ENCODE measurements around the gene IFITM2.
"Not testable (repeated sequence)": the region's sequence is repeated elsewhere in the genome, so short reads cannot be mapped to it uniquely, and the experiment has no call there.

The IFITM2 gene

DNA sequence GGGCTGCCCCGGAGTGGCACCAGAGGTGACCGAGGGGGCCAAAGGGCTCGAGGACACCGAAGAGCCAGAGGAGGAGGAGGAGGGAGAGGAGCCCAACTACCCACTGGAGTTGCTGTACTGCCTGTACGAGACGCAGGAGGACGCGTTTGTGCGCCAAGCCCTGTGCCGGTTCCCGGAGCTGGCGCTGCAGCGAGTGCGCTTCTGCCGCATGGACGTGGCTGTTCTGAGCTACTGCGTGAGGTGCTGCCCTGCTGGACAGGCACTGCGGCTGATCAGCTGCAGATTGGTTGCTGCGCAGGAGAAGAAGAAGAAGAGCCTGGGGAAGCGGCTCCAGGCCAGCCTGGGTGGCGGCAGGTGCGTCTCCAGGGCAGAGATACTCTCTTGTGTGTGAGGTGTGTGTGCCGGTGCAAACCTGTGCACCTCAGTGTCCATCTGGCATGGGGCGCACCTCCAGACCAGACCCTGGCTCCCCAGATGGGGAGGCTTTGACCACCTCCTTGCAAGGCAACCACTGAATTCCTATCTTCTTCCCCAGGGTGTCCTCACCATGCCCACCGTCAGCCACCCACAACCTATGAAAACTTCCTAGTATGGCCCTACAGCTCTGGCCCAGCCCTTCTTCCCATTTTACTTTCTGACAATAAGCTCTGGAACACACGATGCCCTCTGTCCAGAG, 26.0 kb upstream of the IFITM2 start:
- DNase-seq (ENCODE audit: low spot score) = no peak

DNA sequence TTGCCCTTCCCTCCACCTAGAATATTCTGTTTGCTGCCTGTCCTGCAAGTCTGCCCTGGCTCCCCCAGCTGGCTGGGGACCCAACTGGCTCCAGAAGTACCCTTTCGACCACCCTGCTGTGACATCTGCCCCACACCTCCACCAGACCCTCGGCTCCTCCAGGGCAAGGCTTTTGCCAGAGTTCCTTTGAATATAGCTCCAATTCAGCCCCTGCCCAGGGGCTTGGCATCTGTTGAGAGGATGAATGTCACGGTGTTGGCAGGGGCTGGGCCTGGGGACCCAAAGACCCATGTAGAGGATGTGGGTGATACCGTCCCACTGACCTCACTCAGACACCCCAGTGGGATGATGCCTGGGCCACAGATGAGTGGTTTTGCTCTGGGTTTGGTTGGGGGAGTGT, 25.4 kb upstream of the IFITM2 start:
- DNase-seq (ENCODE audit: low spot score) = no peak

DNA sequence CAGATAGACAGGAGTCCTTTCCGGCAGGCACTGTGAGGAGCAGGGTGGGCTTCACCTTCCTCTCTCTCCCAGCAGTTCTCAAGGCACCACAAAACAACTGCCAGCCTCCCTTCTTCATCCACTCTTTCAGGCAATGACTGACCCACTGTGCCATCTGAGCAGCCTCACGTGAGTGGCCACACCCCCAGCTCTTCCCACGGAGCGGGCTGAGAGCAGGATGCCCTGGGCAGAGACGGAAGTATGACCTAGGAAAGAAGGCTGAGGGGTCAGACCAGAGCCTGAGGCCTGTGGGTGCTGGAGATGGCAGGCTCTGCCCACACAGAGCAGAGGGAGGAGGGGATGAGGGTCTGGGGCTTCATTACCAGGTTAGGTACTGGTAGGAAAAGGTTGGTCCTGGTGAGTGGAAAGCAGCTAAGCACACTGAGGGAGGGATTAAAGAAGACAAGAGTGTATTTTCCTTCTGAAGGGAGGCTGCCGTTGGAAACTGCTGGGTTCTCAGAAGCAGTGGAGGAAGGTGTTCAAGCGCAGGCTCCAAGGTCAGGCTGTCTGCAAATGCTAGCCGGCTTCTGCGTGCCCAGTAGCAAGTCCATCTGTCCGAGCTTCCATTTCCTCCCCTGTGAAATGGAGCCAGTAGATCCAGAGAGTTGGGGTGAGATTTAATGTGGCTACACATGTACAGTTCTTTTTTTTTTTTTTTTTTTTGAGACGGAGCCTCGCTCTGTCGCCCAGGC, 24.8 kb upstream of the IFITM2 start:
- DNase-seq (ENCODE audit: low spot score) = no peak

DNA sequence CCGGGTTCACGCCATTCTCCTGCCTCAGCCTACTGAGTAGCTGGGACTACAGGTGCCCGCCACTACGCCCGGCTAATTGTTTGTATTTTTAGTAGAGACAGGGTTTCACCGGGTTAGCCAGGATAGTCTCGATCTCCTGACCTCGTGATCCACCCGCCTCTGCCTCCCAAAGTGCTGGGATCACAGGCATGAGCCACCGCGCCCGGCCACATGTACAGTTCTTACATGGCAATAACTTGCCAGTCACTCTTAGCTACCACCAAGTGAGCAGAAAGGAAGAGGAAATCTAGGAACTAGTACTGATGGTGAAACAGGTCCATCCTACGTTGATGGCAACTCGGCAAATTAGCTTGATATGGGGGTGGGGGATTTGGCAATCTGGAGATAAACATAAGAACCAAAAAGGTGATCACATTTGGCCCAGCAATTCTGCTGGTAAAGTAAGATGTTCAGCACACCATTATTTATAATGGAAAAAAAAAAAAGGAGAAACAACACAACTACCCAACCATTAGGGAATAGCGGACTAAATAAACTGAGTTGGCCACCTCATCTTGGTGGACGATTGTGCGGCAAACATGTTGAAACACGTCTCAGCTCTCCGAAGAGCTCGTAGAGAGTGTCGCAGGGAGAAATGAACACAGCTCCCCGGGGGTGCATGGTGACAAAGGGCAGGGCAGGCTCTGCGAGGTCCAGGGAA, 24.1 kb upstream of the IFITM2 start:
- DNase-seq (ENCODE audit: low spot score) = no peak

DNA sequence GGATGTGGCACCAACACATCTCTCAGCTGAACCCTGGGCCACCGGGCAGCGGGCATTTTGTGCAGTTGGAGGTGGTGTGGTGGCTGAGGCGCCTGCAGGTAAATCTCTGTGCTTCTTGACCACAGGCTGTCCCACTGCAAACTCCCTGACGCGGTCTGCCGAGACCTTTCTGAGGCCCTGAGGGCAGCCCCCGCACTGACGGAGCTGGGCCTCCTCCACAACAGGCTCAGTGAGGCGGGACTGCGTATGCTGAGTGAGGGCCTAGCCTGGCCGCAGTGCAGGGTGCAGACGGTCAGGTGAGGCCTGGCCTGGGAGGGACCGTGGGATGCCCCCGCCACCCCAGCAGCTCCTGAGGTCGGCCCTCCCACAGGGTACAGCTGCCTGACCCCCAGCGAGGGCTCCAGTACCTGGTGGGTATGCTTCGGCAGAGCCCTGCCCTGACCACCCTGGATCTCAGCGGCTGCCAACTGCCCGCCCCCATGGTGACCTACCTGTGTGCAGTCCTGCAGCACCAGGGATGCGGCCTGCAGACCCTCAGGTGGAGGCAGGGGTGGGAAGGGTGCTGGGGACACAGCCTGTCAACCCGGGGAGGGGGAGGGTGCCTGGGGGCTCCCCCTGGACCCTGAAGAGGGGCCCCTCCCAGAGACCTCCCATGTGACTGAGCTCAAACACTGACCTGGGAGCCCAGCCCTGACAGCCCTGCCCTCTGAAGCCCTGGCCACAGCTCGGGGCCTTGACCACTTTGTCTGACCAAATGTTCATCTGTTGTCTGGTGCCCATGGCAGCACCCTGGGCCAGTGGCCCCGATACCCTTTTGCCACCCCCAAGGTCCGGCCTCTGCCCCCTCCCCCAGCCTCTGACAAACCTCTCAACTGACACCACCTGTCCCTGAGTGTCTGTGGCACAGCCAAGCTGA, 23.3 kb upstream of the IFITM2 start:
- DNase-seq (ENCODE audit: low spot score) = no peak

DNA sequence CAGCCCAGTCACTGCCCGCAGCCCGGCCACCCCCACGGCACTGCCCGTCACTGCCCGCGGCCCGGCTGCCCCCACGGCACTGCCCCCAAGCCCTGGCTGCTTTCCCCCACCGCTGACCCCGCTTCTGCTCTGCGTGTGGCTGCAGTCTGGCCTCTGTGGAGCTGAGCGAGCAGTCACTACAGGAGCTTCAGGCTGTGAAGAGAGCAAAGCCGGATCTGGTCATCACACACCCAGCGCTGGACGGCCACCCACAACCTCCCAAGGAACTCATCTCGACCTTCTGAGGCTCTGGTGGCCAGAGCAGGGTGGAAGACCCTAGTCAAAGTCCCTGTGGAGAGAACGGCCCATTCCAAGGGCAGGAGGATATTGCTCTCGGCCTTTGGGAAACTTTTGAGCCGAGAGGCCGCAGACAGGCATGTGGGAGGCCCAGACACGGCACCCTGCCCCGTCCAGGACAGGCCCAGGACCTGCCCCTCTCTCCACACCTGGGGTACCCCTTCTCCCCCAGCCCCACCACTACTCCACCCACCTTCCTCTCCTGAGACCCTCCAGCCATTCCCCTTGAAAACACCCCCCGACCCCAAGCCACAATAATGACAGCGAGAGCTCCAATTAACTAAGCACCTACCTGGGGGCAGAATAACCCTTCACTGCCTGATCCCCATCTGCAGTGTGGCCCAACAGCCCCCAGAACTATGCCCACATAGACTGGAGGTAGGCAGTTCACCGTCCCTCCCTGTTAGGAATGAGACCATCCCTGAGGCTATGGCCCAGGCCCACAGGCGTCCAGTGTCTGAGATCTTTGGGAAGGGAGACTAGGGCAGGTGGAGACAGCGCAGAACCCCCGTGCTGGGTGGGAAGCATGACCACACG, 22.4 kb upstream of the IFITM2 start:
- no peak for DNase-seq (ENCODE audit: low spot score)

DNA sequence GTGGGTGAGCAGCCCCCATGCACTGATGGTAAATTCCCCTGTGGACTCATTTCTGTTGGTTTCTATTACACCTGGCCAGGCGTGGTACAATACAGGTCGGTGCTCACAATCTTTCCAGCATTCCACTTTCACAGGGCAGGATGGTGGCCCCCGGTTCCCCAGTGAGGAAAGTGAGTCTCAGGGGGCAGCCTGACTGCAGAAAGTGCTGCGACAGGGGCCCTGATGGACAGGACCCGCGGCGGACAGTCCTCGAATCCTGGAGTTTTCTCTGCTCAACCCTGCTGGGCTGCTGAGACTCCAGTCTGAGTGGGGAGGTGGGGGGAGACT, 21.8 kb upstream of the IFITM2 start:
- no peak for DNase-seq (ENCODE audit: low spot score)

DNA sequence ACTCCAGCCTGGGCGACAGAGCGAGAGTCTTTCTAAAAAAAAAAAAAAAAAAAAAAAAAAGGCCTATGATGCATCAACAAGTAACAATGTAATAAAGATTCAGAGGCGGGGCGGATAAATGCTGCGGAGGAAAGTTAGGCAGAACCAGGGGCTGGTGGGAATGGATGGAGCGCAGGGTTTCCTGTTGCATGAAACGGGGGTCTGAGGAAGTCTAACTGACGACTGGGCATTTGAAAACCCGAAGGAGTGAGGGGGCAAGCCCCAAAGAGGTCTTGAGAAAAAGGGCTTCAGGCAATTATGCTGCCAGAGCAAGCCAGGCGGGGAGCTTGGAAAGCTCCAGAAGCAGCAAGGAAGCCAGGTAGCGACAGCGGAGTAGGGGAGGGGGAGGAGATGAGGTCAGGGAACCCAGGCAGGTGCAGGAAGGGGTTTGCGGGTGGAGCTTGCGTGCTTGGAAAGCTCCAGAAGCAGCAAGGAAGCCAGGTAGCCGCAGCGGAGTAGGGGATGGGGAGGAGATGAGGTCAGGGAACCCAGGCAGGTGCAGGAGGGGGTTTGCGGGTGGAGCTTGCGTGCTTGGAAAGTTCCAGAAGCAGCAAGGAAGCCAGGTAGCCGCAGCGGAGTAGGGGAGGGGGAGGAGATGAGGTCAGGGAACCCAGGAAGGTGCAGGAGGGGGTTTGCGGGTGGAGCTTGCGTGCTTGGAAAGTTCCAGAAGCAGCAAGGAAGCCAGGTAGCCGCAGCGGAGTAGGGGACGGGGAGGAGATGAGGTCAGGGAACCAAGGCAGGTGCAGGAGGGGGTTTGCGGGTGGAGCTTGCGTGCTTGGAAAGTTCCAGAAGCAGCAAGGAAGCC, 20.4 kb upstream of the IFITM2 start:
- not testable (repeated sequence) for DNase-seq (ENCODE audit: low spot score)

DNA sequence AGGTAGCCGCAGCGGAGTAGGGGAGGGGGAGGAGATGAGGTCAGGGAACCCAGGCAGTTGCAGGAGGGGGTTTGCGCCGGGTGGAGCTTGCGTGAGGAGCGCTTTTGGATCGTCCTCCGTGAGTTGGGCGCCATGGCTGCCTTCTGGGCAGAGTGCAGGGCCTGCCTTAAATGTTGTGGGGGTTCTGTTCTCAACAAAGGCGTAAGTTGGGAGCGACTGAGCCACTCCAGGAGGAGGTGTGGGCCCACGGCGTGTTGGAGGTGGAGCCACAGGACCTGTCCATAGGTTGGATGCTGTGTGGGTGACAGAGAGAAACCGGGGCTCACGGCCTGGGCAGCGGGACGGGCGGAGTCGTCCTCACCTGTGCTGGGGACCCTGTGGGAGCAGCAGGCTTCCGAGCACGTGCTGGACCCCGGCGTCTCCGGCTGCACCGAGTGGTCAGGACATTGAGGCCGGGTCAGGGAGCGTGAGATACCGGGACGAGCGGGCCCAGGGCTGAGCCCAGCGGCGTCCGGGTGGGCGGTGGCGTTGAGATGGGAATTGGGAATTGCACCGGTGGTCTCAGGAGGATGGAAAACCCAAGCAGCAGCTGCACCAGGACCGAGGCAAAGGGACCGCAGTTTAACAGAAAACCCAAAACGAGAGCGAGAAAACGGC, 19.7 kb upstream of the IFITM2 start:
- DNase-seq (ENCODE audit: low spot score) = no peak

DNA sequence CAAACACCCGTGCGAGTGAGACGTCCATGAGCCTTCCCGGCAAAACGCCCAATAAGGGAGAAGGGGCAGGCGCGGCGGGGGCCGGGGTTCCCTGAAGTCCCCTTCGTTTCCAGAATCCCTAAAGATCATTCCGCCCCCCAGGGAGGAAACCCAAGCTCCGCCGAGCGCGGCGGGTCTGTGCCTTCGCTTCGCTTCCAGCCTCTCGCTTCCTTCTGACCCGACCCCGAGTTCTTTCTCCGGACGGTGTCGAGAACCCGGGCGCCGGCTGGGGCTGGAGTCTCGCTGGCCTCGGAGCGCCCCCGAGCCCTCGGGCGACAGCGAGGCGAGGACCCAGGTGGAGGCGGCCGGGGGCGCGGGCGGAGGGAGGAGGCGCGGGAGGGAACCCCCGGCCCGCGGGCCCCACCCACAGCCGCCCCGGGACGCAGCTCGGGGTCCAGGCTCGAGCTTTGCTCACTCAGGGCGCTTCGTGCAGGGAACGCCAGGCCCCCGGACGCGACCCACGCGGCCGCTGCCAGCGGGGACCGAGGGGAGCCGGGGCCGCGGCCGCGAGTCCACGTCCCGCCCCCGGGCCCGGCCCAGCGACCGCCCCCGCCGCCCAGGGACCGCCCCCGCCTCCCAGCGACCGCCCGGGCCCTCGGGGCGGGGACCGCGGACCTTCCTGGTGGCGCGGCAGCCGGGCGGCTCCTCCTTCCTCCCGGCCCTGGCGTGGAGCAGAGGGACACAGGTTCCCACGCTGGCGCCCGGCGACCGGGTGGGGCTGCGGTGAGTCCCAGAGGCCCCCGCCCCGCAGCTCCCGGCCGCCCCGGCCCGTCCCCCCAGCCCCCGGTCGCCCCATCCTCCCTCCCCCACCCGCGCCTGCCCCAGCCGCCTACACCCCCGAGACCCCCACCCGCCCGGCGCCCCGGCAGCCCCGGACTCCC, 18.9 kb upstream of the IFITM2 start, which contains the start of gene PGGHG:
TSS of gene PGGHG (plus strand) at position 649 of the 920 bp plus-strand sequence. CDS start 691 bp downstream, outside the sequence.
- peak; percentile 95 for DNase-seq (ENCODE audit: low spot score)

DNA sequence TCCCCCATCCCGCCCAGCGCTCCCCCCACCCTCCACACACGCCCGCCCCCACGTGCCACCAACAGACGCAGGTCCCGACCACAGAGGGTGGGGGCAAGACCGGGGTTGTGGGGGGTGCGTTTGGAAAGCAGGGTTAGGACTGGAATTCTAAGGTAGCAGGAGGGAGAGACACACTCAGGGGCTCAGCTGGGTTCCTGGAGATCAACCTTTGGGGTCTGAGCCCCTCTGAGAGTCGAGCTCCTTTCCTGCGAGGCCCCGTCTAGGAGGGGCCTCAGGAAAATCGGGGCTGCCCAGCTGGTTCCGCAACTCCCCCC, 18.3 kb upstream of the IFITM2 start:
- DNase-seq (ENCODE audit: low spot score) = peak; percentile 52

DNA sequence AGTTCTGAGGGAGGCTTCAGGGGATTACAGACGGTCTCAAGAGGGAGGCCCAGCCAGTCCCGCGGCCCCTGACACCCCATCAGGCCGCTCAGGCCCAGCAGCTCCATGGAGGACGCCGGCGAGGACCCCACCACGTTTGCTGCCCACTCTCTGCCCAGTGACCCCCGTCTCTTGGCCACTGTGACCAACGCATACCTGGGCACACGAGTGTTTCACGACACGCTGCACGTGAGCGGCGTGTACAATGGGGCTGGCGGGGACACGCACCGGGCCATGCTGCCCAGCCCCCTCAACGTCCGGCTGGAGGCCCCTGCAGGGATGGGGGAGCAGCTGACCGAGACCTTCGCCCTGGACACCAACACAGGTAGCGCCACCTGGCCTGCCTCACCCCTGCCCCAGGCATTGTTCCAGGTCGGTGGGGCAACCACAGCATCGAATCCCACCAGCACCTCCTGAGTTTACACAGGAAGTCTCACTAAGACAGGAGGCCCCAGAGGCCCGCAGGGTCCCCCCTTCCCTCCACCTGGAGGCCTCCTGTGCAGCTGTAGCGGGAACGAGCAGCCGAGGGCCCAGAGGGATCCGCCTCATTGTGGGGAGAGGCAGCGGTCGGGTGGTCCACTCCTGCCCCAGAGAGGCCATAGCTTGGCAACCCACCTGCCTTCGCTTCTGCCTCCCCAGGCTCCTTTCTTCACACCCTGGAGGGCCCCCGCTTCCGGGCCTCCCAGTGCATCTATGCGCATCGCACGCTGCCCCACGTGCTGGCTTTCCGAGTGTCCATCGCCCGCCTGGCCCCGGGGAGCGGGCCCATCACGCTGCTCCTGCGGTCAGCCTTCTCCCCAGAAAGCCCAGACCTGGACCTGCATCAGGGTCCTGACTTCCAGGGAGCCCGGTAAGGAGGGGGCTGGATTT, 17.6 kb upstream of the IFITM2 start:
- DNase-seq (ENCODE audit: low spot score) = no peak

DNA sequence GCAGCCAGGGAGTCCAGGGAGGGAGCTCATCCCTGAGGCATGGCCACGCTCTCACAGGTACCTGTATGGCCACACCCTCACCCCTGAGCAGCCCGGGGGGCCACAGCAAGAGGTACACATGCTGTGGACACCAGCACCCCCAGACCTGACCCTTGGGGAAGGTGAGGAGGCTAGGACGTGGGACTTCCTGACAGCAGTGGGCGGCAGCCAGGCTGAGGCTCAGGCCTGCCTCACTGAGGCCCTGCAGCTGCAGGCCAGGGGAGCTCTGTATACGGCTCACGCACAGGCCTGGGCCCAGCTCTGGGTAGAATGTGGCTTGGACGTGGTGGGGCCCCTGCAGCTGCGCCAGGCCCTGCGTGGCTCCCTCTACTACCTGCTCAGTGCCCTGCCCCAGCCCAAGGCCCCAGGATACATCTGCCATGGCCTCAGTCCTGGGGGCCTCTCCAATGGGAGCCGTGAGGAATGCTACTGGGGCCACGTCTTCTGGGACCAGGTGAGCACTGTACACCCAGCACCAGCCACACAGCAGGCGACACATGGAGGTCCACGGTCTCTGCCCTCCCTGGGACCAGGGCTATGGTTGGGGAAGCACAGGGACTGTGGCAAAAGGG, 16.9 kb upstream of the IFITM2 start:
- no peak for DNase-seq (ENCODE audit: low spot score)

DNA sequence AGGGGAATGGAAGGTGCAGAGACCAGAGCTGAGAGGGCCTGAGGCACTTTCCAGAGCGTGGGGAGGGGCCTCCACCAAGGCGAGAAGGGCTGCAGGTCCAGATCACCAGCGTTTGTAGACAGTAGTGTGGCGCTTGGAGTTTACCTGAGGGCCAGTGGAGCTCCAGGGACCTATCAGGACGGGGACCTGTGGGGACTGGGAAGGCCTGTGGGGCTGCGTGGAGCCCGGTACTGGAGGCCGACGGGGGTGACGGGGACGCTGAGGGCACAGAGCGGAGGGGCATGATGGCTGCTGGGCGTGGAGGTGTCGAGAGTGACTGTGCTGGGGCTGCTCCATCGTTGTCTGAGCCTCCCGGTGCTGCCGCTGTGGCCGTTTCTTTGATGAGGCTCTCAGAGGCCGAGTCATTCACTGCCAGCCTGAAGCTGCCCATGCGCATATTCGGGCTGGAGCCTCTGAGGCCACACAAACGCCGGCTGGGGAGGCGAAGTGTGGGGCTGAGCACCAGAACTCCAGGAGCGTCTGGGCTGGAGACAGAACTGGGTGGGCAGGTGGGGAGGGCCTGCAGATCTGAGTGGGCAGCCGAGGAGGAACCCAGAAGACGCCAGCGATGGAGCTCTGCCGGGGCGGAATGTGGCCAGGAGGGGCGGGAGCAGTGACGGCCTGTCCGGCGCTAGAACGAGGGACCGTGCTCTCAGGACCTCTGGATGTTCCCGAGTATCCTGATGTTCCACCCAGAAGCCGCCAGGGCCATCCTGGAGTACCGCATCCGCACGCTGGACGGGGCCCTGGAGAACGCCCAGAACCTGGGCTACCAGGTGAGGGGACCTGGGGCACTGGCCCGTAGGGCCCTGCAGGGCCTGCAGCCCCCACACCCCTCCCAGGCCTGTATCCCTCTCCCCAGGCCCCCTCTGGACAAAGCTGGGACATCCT, 16.1 kb upstream of the IFITM2 start:
- DNase-seq (ENCODE audit: low spot score) = no peak

DNA sequence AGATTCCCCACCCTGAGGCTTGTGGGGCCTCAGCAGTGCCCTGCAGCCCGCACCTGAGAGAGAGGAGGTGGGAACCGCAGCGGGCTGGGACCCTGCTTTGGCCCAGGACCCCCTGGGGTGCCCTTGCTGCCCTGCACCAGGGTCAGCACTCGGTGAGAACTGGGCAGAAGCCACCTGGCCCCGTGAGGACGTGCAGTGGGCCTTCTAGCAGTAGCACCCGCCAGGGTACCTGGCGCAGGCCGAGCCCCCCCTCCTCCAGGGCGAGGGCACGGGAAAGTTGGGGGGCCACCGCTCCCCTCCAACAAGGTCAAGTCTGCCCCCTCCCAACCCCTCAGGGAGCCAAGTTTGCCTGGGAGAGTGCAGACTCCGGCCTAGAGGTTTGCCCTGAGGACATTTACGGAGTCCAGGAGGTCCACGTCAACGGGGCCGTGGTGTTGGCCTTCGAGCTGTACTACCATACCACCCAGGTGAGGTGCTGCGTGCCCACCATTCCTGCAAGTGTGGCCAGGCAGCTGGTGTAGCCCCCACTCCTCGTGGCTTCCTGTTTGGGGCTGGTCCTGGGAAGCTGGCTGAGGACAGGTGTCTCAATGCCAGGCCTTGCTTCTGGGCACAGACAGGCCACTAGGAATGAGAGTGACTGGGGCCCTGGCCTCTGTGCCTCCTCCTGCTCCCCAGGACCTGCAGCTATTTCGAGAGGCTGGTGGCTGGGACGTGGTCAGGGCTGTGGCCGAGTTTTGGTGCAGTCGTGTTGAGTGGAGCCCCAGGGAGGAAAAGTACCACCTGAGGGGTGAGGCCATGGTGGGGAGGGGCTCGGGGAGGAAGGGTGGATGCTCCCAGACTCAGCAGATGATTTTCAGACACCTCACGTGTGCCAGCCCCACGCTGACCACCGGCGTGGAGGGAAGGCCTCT, 15.2 kb upstream of the IFITM2 start:
- no peak for DNase-seq (ENCODE audit: low spot score)
